GM21786 (cell line): ENCODE data around the gene UBE2D1.

ENCODE experiments used
- ATAC-seq: cut with Tn5 transposase; IDR thresholded peaks from one replicate; pipeline ENCODE4 v1.9.1; 2021; ENCODE audit not compliant: unreplicated experiment

The UBE2D1 gene

GRCh38 chr10:58336242-58336641 lies 1.4 kb downstream of the UBE2D1 start:
- ATAC-seq = no peak

- no peak for ATAC-seq
Observed at GRCh38 chr10:58341422-58341821, 6.6 kb downstream of the UBE2D1 start.

GRCh38 chr10:58341947-58342346 lies 7.1 kb downstream of the UBE2D1 start:
- ATAC-seq = peak; percentile 64

- no peak for ATAC-seq
Observed at GRCh38 chr10:58347967-58348366, 13.2 kb downstream of the UBE2D1 start.

GRCh38 chr10:58348571-58349033 lies 13.8 kb downstream of the UBE2D1 start:
- no peak for ATAC-seq

GRCh38 chr10:58350023-58350422 lies 15.2 kb downstream of the UBE2D1 start:
- no peak for ATAC-seq

- no peak for ATAC-seq
Observed at GRCh38 chr10:58350619-58351323, 16.0 kb downstream of the UBE2D1 start.

GRCh38 chr10:58351616-58352578 lies 17.1 kb downstream of the UBE2D1 start:
- no peak for ATAC-seq

- ATAC-seq = no peak
Observed at GRCh38 chr10:58352956-58353610, 18.3 kb downstream of the UBE2D1 start.

GRCh38 chr10:58356756-58357155 lies 21.9 kb downstream of the UBE2D1 start:
- no peak for ATAC-seq

GRCh38 chr10:58358314-58358933 lies 23.6 kb downstream of the UBE2D1 start:
- ATAC-seq = no peak

GRCh38 chr10:58358947-58359346 lies 24.1 kb downstream of the UBE2D1 start:
- ATAC-seq = no peak

- no peak for ATAC-seq
Observed at GRCh38 chr10:58359541-58359940, 24.7 kb downstream of the UBE2D1 start.

GRCh38 chr10:58360412-58361004 lies 25.7 kb downstream of the UBE2D1 start:
- no peak for ATAC-seq

- no peak for ATAC-seq
Observed at GRCh38 chr10:58361353-58361752, 26.5 kb downstream of the UBE2D1 start.

- ATAC-seq = no peak
Observed at GRCh38 chr10:58362027-58362789, 27.4 kb downstream of the UBE2D1 start.

GRCh38 chr10:58367069-58367468 lies 32.3 kb downstream of the UBE2D1 start:
- ATAC-seq = no peak

GRCh38 chr10:58371473-58371872 lies 36.7 kb downstream of the UBE2D1 start:
- no peak for ATAC-seq

- peak; percentile 75 for ATAC-seq
Observed at GRCh38 chr10:58372607-58373441, 38.0 kb downstream of the UBE2D1 start.
